Globus pallidus (tissue), 1 donor: Measurements from ENCODE around the gene TRIM46.
"Not testable (repeated sequence)": the region's sequence is repeated elsewhere in the genome, so short reads cannot be mapped to it uniquely, and the experiment has no call there.

Experiments used
- DNase-seq: peaks from one replicate; pipeline ENCODE4 v3.0.0-alpha.2; 2015; ENCODE audit warnings: low spot score

Gene TRIM46

GRCh38 chr1:155232001-155232978, 58.6 kb downstream of the TRIM46 start:
- peak; percentile 46 for DNase-seq

- DNase-seq = not testable (repeated sequence)
These were observed 59.9 kb downstream of the TRIM46 start for GRCh38 chr1:155233502-155233901.
